ENCODE data around the gene LRCH2. TPM values are rescaled to one million over a fixed set of nuclear protein-coding genes. Genes with fewer than 3 reads are reported as not detected.

The LRCH2 gene
- total RNA-seq, 4 donors from 2014 or later: 0.44 to 0.71 (median 0.47) TPM

DNA sequence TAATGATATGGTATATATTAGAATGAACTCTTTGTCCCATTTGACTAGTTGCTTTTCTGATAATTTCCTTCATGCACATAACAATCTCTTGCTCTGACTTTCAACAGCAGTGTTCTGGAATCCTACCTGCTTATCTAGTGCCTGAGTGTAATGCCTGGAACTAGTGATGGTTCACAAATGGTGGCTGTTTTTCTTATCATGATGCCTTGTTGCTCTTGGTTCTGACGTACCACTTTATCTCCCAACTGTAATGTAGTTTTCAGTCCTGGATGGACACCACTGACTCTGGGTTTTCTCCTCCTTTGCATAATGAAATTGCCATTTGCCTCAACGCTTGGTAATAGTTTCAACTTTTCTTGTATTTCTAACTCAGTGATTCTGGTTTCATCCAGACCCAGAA, 30.1 kb upstream of the LRCH2 start:
- Histone ChIP-seq H3K9me3 (no peaks in the 10 kb centered on the region), H3K36me3 (no peaks in the 10 kb centered on the region), H3K4me1 (no peaks in the 10 kb centered on the region), H3K27ac (no peak overlapping the region), H3K4me3 (no peak overlapping the region), H3K27me3 (peaks cover 0 to 2% (median 0%) of the 10 kb centered on the region in 3 donors)
- no peak for DNase-seq
- TF ChIP-seq, protein P1, sequence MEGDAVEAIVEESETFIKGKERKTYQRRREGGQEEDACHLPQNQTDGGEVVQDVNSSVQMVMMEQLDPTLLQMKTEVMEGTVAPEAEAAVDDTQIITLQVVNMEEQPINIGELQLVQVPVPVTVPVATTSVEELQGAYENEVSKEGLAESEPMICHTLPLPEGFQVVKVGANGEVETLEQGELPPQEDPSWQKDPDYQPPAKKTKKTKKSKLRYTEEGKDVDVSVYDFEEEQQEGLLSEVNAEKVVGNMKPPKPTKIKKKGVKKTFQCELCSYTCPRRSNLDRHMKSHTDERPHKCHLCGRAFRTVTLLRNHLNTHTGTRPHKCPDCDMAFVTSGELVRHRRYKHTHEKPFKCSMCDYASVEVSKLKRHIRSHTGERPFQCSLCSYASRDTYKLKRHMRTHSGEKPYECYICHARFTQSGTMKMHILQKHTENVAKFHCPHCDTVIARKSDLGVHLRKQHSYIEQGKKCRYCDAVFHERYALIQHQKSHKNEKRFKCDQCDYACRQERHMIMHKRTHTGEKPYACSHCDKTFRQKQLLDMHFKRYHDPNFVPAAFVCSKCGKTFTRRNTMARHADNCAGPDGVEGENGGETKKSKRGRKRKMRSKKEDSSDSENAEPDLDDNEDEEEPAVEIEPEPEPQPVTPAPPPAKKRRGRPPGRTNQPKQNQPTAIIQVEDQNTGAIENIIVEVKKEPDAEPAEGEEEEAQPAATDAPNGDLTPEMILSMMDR (IDR thresholded peaks at IDR 0.05 in 4 of 5, conservative IDR thresholded peaks at IDR 0.05 in 1 of 5): no peak
- TF ChIP-seq POLR2A (IDR thresholded peaks at IDR 0.05): no peak
- in situ Hi-C loops (cut with MboI; ENCODE audit: low sequenced_read_pairs in 4 of 4): no loop called here
- intact Hi-C loops (cut with DNase I; ENCODE audit: low total_unique reads): no loop called here
- no peak for ATAC-seq

DNA sequence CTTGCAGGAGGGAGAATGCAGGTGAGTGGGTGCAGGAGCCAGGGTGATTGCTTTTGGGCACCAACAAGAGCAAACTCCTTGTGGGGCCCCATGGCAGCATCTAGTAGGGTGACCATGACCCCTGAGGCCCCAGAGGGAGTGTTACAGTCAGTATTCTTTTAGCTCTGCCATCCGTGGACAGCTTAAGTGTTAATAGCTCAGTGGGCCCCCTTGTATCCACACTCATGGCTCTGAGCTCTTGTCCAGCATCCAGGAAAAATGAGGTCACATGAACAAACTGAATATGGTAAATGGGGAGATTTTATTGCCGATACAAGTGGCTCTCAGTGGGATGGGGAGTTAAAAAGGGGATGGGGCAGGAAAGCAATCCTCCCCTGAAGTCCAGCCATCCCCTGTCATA, 27.3 kb upstream of the LRCH2 start:
- peaks cover 0 to 6% (median 0%) of the 10 kb centered on the region in 3 donors for H3K27me3 ChIP-seq
- H3K4me1 ChIP-seq: no peaks in the 10 kb centered on the region
- no peaks in the 10 kb centered on the region for H3K9me3 ChIP-seq
- H3K27ac ChIP-seq: no peak overlapping the region
- no peak for DNase-seq
- ATAC-seq: no peak
- no peak overlapping the region for H3K4me3 ChIP-seq
- in situ Hi-C loops (cut with MboI; ENCODE audit: low sequenced_read_pairs in 4 of 4) (no loop called here), intact Hi-C loops (cut with DNase I; ENCODE audit: low total_unique reads) (no loop called here)
- no peaks in the 10 kb centered on the region for H3K36me3 ChIP-seq
- TF ChIP-seq, protein P1 (IDR thresholded peaks at IDR 0.05 in 4 of 5, conservative IDR thresholded peaks at IDR 0.05 in 1 of 5): no peak
- no peak for TF ChIP-seq POLR2A (IDR thresholded peaks at IDR 0.05)

DNA sequence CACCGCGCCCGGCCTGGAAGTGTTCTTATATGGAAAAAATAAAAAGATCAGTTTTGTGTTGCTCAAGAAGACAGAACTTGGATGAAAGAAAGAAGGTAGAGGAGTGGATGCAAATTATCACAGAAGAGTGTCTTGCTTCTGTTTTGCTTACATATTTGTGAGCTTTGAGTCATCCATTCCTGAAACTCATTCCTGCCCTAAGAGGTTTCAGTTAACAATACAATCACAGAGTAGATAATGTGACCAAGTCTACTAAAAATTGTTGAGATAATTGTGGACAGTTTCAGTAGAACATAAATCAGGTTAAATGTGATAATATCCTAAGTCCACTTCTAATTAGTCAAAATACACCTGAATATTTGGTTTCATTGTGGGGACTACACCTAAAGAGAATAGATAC, 26.4 kb upstream of the LRCH2 start:
- Histone ChIP-seq H3K4me3 (no peak overlapping the region), H3K27ac (no peak overlapping the region), H3K4me1 (no peaks in the 10 kb centered on the region), H3K36me3 (no peaks in the 10 kb centered on the region), H3K9me3 (no peaks in the 10 kb centered on the region), H3K27me3 (peaks cover 0 to 6% (median 0%) of the 10 kb centered on the region in 3 donors)
- no peak for ATAC-seq
- DNase-seq: no peak
- intact Hi-C loops (cut with DNase I; ENCODE audit: low total_unique reads) (no loop called here), in situ Hi-C loops (cut with MboI; ENCODE audit: low sequenced_read_pairs in 4 of 4) (no loop called here)
- TF ChIP-seq, protein P1 (IDR thresholded peaks at IDR 0.05 in 4 of 5, conservative IDR thresholded peaks at IDR 0.05 in 1 of 5): no peak
- TF ChIP-seq POLR2A (IDR thresholded peaks at IDR 0.05): no peak

DNA sequence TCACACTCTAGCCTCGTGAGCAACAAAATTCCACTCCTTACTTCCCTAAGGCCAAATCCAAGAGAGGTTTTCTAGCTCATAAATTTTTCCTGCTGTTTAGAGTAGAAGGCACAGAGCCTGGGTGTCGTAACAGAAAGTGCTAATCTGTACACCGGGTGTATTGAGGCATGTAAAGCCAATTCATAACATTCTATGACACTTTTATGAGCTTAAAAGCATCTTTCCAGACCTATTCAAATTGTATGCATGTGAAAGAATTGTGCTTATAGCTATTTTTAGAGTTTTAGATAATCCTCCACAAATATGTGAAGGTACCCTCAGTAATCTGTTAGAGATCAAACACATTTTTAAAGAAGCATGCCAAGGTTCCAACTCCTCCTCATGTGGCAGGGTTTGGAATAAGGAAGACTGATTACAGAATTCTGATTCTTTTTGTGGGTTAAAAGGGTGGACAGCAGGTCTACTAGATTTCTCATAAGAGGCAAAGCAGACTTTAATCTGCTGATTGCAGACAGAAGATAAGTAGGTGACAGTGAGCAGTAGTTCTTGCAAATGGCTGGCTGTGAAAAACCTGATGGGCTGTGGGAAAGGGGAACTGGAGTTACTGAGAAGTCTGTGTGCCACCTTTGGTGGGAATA, 25.5 kb upstream of the LRCH2 start:
- Histone ChIP-seq H3K9me3 (no peaks in the 10 kb centered on the region), H3K36me3 (no peaks in the 10 kb centered on the region), H3K27ac (no peak overlapping the region), H3K4me3 (no peak overlapping the region), H3K4me1 (no peaks in the 10 kb centered on the region), H3K27me3 (peaks cover 0 to 6% (median 0%) of the 10 kb centered on the region in 3 donors)
- intact Hi-C loops (cut with DNase I; ENCODE audit: low total_unique reads): no loop called here
- DNase-seq: no peak
- no peak for ATAC-seq
- in situ Hi-C loops (cut with MboI; ENCODE audit: low sequenced_read_pairs in 4 of 4): no loop called here
- TF ChIP-seq POLR2A (IDR thresholded peaks at IDR 0.05): no peak
- TF ChIP-seq, protein P1 (IDR thresholded peaks at IDR 0.05 in 4 of 5, conservative IDR thresholded peaks at IDR 0.05 in 1 of 5): no peak

DNA sequence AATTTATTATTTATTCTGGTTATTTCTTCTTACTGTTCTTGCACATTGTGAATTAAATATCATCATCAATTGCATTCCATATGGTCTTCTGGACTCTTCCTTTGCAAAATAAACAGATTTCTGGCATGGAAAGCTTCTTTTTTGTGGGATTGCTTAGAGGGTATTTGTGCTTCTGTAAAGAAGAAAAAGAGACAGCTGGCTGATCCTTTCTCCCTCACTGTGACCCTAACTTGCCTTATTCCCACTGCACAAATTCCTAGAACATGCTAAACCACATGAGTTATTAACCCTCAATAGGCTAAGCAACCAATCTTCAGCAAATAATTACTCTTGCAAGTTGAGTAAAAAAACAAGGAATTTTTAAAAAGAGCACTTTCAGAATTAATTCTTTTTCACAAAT, 23.8 kb upstream of the LRCH2 start:
- H3K9me3 ChIP-seq: no peaks in the 10 kb centered on the region
- ATAC-seq (no peak), DNase-seq (no peak)
- no peaks in the 10 kb centered on the region for H3K36me3 ChIP-seq
- H3K4me1 ChIP-seq: no peaks in the 10 kb centered on the region
- no peak overlapping the region for H3K4me3 ChIP-seq
- no peak overlapping the region for H3K27ac ChIP-seq
- in situ Hi-C loops (cut with MboI; ENCODE audit: low sequenced_read_pairs in 4 of 4) (no loop called here), intact Hi-C loops (cut with DNase I; ENCODE audit: low total_unique reads) (no loop called here)
- TF ChIP-seq POLR2A (IDR thresholded peaks at IDR 0.05): no peak
- TF ChIP-seq, protein P1 (IDR thresholded peaks at IDR 0.05 in 4 of 5, conservative IDR thresholded peaks at IDR 0.05 in 1 of 5): no peak
- peaks cover 0 to 6% (median 0%) of the 10 kb centered on the region in 3 donors for H3K27me3 ChIP-seq
